Right atrium auricular region (tissue), 2 donors: ENCODE measurements around the gene OVCA2. TPM values are rescaled to one million over a fixed set of nuclear protein-coding genes. Genes with fewer than 3 reads are reported as not detected.

ENCODE experiments used
- DNase-seq: peaks from one replicate; pipeline ENCODE4 v3.0.0-alpha.2; 2019; ENCODE audit warnings: low spot score
- H3K27ac ChIP-seq, 2 donors: fragments of 200-600 bp; sonication (generic); 1 replicate in 1 of 2; 2 replicates in 1 of 2; pipeline ENCODE4 v1.5.1; 2016 to 2019
- H3K27me3 ChIP-seq, 2 donors: fragments of 200-600 bp; sonication (generic); one replicate each; pipeline versions ENCODE4 v1.5.1 to v1.6.0; 2017 to 2019
- H3K36me3 ChIP-seq: fragments of 200-600 bp; sonication (generic); one replicate; pipeline ENCODE4 v1.5.1; 2016
- H3K4me1 ChIP-seq, 2 donors: fragments of 200-600 bp; sonication (generic); one replicate each; pipeline versions ENCODE4 v1.5.1 to v1.6.0; 2017 to 2019
- H3K4me3 ChIP-seq, 2 donors: fragments of 200-600 bp; sonication (generic); 1 replicate in 1 of 2; 2 replicates in 1 of 2; pipeline ENCODE4 v1.5.1; 2017 to 2019; ENCODE audit warnings: mild to moderate bottlenecking in 1 of 2, moderate library complexity in 1 of 2
- H3K9me3 ChIP-seq, 2 donors: fragments of 200-600 bp; sonication (generic); one replicate each; pipeline ENCODE4 v1.5.1; 2019
- total RNA-seq, 2 donors: library from RNA; depleted of rRNA; stranded (reverse); fragments of >200 nt; gene quantifications; one replicate each; pipeline ENCODE4 v1.1.0, GENCODE V29; 2016
- TF ChIP-seq, protein P1 (sequence below), 2 donors: fragments of 200-600 bp; sonication (generic); IDR thresholded peaks; one replicate each; pipeline ENCODE4 v1.5.1; 2019; ENCODE audit warnings: antibody characterized with exemption in 2 of 2

OVCA2 gene
- total RNA-seq, 2 donors from 2014 or later, result 29.6 to 31.7 TPM

DNA sequence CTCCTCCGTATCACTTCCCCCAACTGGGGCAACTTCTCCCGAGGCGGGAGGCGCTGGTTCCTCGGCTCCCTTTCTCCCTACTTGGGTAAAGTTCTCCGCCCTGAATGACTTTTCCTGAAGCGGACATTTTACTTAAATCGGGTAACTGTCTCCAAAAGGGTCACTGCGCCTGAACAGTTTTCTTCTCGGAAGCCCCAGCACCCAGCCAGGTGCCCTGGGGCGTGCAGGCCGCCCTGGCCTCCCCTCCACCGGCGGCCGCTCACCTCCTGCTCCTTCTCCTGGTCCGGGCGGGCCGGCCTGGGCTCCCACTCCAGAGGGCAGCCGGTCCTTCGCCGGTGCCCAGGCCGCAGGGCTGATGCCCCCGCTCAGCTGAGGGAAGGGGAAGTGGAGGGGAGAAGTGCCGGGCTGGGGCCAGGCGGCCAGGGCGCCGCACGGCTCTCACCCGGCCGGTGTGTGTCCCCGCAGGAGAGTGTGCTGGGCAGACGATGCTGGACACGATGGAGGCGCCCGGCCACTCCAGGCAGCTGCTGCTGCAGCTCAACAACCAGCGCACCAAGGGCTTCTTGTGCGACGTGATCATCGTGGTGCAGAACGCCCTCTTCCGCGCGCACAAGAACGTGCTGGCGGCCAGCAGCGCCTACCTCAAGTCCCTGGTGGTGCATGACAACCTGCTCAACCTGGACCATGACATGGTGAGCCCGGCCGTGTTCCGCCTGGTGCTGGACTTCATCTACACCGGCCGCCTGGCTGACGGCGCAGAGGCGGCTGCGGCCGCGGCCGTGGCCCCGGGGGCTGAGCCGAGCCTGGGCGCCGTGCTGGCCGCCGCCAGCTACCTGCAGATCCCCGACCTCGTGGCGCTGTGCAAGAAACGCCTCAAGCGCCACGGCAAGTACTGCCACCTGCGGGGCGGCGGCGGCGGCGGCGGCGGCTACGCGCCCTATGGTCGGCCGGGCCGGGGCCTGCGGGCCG is 14.7 kb downstream of the OVCA2 start:
- Histone ChIP-seq H3K36me3 (peaks cover 13% of the 10 kb centered on the region), H3K27me3 (peaks cover 0 to 12% of the 10 kb centered on the region in 2 donors), H3K4me1 (peaks cover 0 to 80% of the 10 kb centered on the region in 2 donors), H3K27ac (peak overlapping the region; percentile 85), H3K9me3 (no peaks in the 10 kb centered on the region), H3K4me3 (peak overlapping the region; percentile 49 to 67)
- TF ChIP-seq, protein P1, sequence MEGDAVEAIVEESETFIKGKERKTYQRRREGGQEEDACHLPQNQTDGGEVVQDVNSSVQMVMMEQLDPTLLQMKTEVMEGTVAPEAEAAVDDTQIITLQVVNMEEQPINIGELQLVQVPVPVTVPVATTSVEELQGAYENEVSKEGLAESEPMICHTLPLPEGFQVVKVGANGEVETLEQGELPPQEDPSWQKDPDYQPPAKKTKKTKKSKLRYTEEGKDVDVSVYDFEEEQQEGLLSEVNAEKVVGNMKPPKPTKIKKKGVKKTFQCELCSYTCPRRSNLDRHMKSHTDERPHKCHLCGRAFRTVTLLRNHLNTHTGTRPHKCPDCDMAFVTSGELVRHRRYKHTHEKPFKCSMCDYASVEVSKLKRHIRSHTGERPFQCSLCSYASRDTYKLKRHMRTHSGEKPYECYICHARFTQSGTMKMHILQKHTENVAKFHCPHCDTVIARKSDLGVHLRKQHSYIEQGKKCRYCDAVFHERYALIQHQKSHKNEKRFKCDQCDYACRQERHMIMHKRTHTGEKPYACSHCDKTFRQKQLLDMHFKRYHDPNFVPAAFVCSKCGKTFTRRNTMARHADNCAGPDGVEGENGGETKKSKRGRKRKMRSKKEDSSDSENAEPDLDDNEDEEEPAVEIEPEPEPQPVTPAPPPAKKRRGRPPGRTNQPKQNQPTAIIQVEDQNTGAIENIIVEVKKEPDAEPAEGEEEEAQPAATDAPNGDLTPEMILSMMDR (IDR thresholded peaks at IDR 0.05), result no peak
- DNase-seq, result no peak

- TF ChIP-seq, protein P1 (IDR thresholded peaks at IDR 0.05), result no peak
- H3K27me3 ChIP-seq, result peaks cover 0 to 12% of the 10 kb centered on the region in 2 donors
- H3K36me3 ChIP-seq, result peaks cover 15% of the 10 kb centered on the region
- H3K4me3 ChIP-seq, result peak overlapping the region; percentile 11 to 67
- DNase-seq, result no peak
- H3K27ac ChIP-seq, result peak overlapping the region; percentile 75 to 85
- peaks cover 0 to 84% of the 10 kb centered on the region in 2 donors for H3K4me1 ChIP-seq
- no peaks in the 10 kb centered on the region for H3K9me3 ChIP-seq
Measured at GRCh38 chr17:2057175-2057759, 15.4 kb downstream of the OVCA2 start.

GRCh38 chr17:2057760-2058585 is 16.2 kb downstream of the OVCA2 start:
- peak overlapping the region; percentile 75 to 85 for H3K27ac ChIP-seq
- H3K27me3 ChIP-seq, result peaks cover 0 to 12% of the 10 kb centered on the region in 2 donors
- no peaks in the 10 kb centered on the region for H3K9me3 ChIP-seq
- TF ChIP-seq, protein P1 (IDR thresholded peaks at IDR 0.05), result no peak
- no peak for DNase-seq
- peaks cover 0 to 91% of the 10 kb centered on the region in 2 donors for H3K4me1 ChIP-seq
- H3K36me3 ChIP-seq, result peaks cover 15% of the 10 kb centered on the region
- H3K4me3 ChIP-seq, result peak overlapping the region; percentile 6 to 67

DNA sequence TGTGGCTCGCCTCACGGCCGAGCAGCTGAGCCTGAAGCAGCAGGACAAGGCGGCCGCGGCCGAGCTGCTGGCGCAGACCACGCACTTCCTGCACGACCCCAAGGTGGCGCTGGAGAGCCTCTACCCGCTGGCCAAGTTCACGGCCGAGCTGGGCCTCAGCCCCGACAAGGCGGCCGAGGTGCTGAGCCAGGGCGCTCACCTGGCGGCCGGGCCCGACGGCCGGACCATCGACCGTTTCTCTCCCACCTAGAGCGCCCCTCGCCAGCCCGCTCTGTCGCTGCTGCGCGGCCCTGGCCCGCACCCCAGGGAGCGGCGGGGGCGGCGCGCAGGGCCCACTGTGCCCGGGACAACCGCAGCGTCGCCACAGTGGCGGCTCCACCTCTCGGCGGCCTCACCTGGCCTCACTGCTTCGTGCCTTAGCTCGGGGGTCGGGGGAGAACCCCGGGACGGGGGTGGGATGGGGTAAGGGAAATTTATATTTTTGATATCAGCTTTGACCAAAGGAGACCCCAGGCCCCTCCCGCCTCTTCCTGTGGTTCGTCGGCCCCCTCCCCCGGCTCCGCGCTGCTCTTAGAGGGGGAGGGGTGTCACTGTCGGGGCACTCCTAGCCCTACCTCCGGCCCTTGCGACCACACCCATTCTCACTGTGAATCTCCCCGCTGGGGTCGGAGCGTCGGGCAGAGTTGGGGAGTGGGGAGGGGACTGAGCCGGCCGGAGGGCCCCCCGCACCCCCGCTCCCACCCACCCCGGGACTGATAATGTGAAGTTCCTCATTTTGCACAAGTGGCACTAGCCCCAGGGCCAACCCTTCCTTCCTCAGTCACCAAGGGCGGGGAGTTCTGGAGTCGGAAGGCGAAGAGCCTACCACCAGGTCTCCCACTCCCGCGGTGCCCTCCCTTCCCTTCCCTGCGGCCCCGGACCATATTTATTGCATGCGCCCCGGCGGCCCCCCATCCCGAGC is 17.0 kb downstream of the OVCA2 start:
- Histone ChIP-seq H3K9me3 (no peaks in the 10 kb centered on the region), H3K27ac (peak overlapping the region; percentile 75 to 85), H3K36me3 (peaks cover 19% of the 10 kb centered on the region), H3K27me3 (peaks cover 0 to 12% of the 10 kb centered on the region in 2 donors), H3K4me1 (peaks cover 0 to 92% of the 10 kb centered on the region in 2 donors), H3K4me3 (peak overlapping the region; percentile 6 to 67)
- TF ChIP-seq, protein P1 (IDR thresholded peaks at IDR 0.05), result peak; percentile 64 to 86
- no peak for DNase-seq
